ENCODE results near the gene CAPN5. TPM values are rescaled to one million over a fixed set of nuclear protein-coding genes. Genes with fewer than 3 reads are reported as not detected.
"Not testable (repeated sequence)": the region's sequence is repeated elsewhere in the genome, so short reads cannot be mapped to it uniquely, and the experiment has no call there.

CAPN5 gene
- total RNA-seq, 4 donors from 2014 or later: 4.0 to 11.3 (median 6.0) TPM

DNA sequence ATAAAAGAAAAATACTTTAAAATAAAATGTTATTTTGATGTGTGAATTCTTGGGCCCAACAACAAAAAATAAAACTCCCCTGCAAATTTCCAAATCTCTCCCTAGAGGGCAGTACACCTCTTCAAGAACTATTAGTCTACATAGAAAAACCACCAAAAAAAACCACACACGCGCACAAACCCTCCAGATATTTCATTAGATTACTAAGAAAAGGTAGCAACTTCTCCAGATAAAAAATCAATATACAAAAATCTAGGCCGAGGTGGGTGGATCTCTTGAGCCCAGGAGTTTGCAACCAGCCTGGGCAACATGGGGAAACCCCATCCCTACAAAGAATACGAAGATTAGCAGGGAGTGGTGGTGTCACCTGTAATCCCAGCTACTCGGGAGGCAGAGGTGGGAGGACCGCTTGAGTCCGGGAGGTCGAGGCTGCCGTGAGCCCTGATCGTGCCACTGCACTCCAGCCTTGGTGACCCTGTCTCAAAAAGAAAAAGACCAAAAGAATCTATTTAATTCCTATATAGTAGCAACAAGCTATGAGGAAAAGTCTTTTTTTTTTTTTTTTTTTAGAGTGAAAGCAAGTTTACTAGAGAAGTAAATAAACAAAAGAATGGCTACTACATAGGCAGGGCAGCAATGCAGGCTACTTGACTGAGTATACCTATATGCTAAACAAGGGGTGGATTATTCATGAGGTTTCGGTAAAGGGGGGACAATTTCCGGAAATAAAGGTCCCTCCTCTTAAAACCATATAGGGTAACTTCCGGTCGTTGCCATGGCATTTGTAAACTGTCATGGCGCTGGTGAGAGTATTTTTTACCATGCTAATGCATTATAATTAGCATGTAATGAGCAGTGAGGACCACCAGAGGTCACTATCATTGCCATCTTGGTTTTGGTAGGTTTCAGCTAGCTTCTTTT lies 19.5 kb upstream of the CAPN5 start:
- H3K27ac ChIP-seq (replicated peaks in 1 of 4): peak overlapping the region in 1 of 4 donors; percentile 54
- no peaks in the 10 kb centered on the region for H3K9me3 ChIP-seq
- WGBS: 16% methylated on average over 15 of the region's 15 CpGs
- TF ChIP-seq, protein P1, sequence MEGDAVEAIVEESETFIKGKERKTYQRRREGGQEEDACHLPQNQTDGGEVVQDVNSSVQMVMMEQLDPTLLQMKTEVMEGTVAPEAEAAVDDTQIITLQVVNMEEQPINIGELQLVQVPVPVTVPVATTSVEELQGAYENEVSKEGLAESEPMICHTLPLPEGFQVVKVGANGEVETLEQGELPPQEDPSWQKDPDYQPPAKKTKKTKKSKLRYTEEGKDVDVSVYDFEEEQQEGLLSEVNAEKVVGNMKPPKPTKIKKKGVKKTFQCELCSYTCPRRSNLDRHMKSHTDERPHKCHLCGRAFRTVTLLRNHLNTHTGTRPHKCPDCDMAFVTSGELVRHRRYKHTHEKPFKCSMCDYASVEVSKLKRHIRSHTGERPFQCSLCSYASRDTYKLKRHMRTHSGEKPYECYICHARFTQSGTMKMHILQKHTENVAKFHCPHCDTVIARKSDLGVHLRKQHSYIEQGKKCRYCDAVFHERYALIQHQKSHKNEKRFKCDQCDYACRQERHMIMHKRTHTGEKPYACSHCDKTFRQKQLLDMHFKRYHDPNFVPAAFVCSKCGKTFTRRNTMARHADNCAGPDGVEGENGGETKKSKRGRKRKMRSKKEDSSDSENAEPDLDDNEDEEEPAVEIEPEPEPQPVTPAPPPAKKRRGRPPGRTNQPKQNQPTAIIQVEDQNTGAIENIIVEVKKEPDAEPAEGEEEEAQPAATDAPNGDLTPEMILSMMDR (IDR thresholded peaks at IDR 0.05): peak; percentile 73 to 81 (median 75)
- TF ChIP-seq POLR2A (IDR thresholded peaks at IDR 0.05; ENCODE audit: low read depth) (no peak), EP300 (IDR thresholded peaks at IDR 0.05) (no peak), POLR2AphosphoS5 (IDR thresholded peaks at IDR 0.05) (peak in 1 of 2 donors; percentile 11)
- intact Hi-C loops (cut with DNase I): loop anchor here (5.0 kb wide), 1 partner anchor 140 kb away; no protein-coding TSS in a partner anchor
- DNase-seq (ENCODE audit: extremely low spot score): no peak
- H3K4me1 ChIP-seq: peaks cover 0 to 13% (median 11%) of the 10 kb centered on the region in 4 donors
- H3K27me3 ChIP-seq: peaks cover 0 to 33% (median 11%) of the 10 kb centered on the region in 4 donors
- H3K4me3 ChIP-seq: peak overlapping the region; percentile 39 to 51 (median 45)
- H3K36me3 ChIP-seq: no peaks in the 10 kb centered on the region

DNA sequence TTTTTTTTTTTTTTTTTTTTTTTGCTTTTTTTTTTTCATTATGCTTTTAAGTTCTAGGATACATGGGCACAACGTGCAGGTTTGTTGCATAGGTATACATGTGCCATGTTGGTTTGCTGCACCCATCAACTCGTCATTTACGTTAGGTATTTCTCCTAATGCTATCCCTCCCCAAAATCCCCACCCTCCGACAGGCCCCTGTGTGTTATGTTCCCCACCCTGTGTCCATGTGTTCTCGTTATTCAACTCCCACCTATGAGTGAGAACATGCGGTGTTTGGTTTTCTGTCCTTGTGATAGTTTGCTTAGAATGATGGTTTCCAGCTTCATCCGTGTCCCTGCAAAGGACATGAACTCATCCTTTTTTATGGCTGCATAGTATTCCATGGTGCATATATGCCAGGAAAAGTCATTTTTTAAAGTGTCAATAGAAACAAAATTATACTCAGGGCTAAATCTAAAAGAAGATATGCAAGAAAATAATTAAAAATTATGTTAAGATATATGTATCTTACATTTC lies 18.8 kb upstream of the CAPN5 start:
- Histone ChIP-seq H3K4me1 (peaks cover 0 to 13% (median 11%) of the 10 kb centered on the region in 4 donors), H3K27me3 (peaks cover 0 to 27% (median 11%) of the 10 kb centered on the region in 4 donors)
- not testable (repeated sequence) for H3K9me3 ChIP-seq; H3K4me3 ChIP-seq; H3K36me3 ChIP-seq; H3K27ac ChIP-seq (replicated peaks in 1 of 4); DNase-seq (ENCODE audit: extremely low spot score)
- 71% methylated on average over 7 of the region's 7 CpGs for WGBS
- intact Hi-C loops (cut with DNase I): loop anchor here (1.0 to 5.0 kb wide), 2 partner anchors 42 to 139 kb away; no protein-coding TSS in a partner anchor

DNA sequence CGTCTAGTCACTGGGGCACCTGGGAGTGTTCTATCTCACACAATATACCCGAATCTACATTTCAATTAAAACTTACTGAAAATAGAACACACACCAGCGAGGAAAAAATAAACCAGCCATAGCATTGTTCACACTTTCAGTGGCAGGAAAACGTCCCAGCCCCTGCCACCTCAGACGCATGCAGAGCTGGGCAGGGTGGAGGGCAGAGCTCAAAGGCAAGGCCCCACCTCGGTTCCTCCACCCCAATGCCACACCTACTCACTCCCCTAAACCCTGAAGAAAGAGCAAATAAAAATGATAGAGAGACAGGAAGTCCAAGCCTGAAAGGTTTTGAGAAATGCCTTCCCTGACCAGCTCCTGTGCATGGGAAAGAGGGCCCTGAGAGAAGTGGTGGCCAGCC lies 17.7 kb upstream of the CAPN5 start:
- WGBS: 85% methylated on average over 6 of the region's 6 CpGs
- Histone ChIP-seq H3K27ac (replicated peaks in 1 of 4) (no peak overlapping the region), H3K27me3 (peaks cover 0 to 22% (median 11%) of the 10 kb centered on the region in 4 donors), H3K9me3 (no peaks in the 10 kb centered on the region), H3K4me3 (no peak overlapping the region), H3K4me1 (peaks cover 0 to 13% (median 11%) of the 10 kb centered on the region in 4 donors), H3K36me3 (no peaks in the 10 kb centered on the region)
- TF ChIP-seq POLR2AphosphoS5 (IDR thresholded peaks at IDR 0.05) (no peak), EP300 (IDR thresholded peaks at IDR 0.05) (no peak), POLR2A (IDR thresholded peaks at IDR 0.05; ENCODE audit: low read depth) (no peak)
- TF ChIP-seq, protein P1 (IDR thresholded peaks at IDR 0.05): no peak
- intact Hi-C loops (cut with DNase I): loop anchor here (5.0 kb wide), 1 partner anchor 138 kb away; no protein-coding TSS in a partner anchor
- DNase-seq (ENCODE audit: extremely low spot score): no peak

DNA sequence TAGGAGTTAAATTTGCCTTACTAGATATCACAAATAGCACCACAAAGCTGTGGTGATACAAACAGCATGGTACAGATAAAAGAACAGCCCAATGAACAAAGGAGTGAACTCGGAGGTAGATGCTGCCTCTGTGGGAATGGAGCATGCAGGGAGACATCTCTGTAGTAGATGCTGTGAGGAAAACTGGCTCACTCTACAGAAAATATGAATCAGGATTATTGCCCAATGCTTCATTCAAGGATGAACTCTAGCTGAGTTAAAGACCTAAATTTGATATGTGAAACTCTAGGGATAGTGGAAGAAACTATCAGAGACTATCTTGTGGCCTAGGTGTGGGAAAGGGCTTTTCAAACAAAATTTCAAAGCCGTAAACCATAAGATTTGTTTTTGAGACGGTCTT lies 15.3 kb upstream of the CAPN5 start:
- Histone ChIP-seq H3K4me1 (peaks cover 0 to 4% (median 2%) of the 10 kb centered on the region in 4 donors), H3K27ac (replicated peaks in 1 of 4) (no peak overlapping the region)
- DNase-seq (ENCODE audit: extremely low spot score): no peak

DNA sequence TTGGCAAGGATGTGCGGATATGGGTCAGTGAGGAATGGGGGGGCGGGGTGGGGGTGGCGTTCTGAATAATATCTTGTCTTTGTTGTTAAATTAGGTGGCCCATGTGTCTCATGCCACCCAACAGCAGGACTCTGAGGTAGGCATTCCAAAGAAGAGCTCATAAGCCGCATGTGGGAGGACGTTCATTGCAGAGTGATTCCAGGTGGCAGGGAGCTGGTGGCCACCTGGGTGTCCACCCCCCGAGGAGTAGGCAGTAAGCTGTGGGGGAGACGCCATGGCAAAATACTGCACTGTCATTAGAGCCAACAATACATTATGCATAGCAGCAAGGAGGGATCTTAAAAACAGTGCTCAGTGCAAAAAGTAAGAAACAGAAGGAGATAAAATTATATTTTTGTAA lies 14.3 kb upstream of the CAPN5 start:
- 84% methylated on average over 7 of the region's 7 CpGs for WGBS
- intact Hi-C loops (cut with DNase I): no loop called here

More for the DNA sequence above, 15.3 kb upstream of the CAPN5 start:
- Histone ChIP-seq H3K9me3 (peaks cover 0 to 8% (median 7%) of the 10 kb centered on the region in 4 donors), H3K27me3 (no peaks in the 10 kb centered on the region), H3K4me3 (no peak overlapping the region), H3K36me3 (no peaks in the 10 kb centered on the region)
- 87% methylated on average over 3 of the region's 3 CpGs for WGBS
- intact Hi-C loops (cut with DNase I): no loop called here
- no peak for TF ChIP-seq POLR2A (IDR thresholded peaks at IDR 0.05; ENCODE audit: low read depth)
- no peak for TF ChIP-seq POLR2AphosphoS5 (IDR thresholded peaks at IDR 0.05)

More for the DNA sequence above, 14.3 kb upstream of the CAPN5 start:
- Histone ChIP-seq H3K9me3 (peaks cover 0 to 18% (median 14%) of the 10 kb centered on the region in 4 donors), H3K4me3 (no peak overlapping the region), H3K27me3 (no peaks in the 10 kb centered on the region), H3K36me3 (no peaks in the 10 kb centered on the region), H3K27ac (replicated peaks in 1 of 4) (no peak overlapping the region), H3K4me1 (no peaks in the 10 kb centered on the region)
- no peak for DNase-seq (ENCODE audit: extremely low spot score)
- TF ChIP-seq EP300 (IDR thresholded peaks at IDR 0.05) (no peak), POLR2A (IDR thresholded peaks at IDR 0.05; ENCODE audit: low read depth) (no peak), POLR2AphosphoS5 (IDR thresholded peaks at IDR 0.05) (no peak)
- TF ChIP-seq, protein P1 (IDR thresholded peaks at IDR 0.05): no peak
